GM19099 (cell line): ENCODE measurements around the gene DAAM2.

ENCODE experiments used
- POLR2A ChIP-seq: IDR thresholded peaks from 3 replicates; pipeline ENCODE4 v1.6.1; 2011; ENCODE audit warnings: low read depth; ENCODE audit not compliant: insufficient read length; ENCODE audit errors: extremely low read depth

DAAM2 gene

DNA sequence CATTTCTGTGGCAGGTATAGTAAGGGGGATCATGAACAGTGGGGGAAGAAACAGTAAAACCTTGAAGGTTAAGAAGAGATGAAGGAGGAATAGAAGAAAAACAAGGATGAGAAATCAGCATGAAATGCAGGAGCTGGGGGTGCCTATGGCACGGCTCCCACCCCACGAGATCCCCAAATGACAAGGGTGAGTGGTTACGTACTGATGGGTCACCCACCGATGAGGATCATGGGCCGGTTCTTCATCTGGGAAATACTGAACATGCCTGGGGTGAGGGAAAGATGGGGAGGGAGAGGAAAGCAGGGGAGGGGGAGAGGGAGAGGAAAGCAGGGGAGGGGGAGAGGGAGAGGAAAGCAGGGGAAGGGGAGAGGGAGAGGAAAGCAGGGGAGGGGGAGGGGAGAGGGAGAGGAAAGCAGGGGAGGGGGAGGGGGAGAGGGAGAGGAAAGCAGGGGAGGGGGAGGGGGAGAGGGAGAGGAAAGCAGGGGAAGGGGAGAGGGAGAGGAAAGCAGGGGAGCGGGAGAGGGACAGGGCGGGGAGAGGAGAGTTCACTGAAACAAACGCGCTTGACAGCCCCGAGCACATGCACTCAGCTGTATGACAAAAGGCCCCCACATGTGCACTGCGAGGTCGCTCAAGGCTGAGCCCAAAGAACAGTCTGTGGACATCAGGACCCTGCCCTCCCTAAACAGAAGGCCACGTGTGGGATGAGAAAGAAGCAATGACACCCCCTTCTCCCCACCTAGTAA lies 116.8 kb downstream of the DAAM2 start:
- TF ChIP-seq POLR2A: no peak

DNA sequence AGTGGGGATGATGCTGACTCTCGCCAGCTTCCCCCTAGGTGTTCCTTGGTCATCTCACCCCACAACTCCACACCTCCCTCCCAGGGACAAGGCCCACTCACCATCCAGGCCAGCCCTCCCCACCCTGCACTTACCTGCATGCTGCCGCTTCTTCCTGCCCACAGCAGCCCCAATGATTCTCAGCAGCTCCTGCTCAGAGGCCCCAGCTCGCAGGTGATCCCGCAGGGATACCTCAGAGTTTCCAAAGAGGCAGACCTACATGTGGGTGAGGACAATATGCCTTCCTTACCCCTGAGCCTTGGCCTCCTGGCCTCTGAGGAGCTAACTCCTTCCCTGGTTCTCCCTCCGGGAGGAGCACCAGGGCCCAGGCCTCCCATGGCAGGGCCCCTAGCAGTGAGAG lies 117.5 kb downstream of the DAAM2 start:
- TF ChIP-seq POLR2A: no peak

DNA sequence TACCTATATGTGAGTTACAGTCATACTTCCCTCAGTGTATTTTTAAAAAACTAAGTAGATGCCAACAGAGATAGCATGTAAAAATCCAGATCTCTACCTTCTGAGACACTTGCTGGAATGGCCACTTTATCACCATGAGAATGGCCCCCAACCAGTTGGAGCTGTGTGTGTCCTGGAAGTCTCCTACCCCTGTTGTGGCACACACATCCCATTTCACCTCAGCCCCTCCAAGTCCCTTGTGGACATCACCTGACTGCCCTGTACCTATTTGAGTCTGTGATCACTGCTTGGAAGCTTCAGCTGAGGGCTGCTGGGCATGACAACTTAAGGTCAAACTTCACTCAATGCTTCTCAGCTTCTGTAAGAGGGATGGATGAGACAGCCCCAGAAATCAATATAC lies 118.0 kb downstream of the DAAM2 start:
- TF ChIP-seq POLR2A: no peak

DNA sequence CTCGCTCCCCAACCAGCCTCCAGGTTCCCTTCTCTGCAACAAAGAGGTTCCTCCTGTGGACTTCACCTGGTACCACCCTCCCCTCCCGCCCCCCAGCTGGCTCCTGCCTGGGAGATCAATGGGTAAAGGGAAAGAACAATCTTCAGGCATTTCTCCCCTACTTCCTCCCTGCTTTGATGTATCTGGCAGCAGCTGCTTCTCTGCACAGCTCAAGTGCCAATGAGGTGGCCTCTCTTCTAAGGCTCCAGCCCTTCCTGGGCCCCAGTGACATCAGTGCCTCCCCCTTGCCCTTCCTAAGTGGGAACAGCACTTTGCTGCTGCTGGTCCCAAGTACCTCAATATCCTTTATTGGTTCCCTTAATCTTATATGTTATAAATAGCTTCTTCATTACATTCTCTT lies 118.6 kb downstream of the DAAM2 start:
- no peak for TF ChIP-seq POLR2A

DNA sequence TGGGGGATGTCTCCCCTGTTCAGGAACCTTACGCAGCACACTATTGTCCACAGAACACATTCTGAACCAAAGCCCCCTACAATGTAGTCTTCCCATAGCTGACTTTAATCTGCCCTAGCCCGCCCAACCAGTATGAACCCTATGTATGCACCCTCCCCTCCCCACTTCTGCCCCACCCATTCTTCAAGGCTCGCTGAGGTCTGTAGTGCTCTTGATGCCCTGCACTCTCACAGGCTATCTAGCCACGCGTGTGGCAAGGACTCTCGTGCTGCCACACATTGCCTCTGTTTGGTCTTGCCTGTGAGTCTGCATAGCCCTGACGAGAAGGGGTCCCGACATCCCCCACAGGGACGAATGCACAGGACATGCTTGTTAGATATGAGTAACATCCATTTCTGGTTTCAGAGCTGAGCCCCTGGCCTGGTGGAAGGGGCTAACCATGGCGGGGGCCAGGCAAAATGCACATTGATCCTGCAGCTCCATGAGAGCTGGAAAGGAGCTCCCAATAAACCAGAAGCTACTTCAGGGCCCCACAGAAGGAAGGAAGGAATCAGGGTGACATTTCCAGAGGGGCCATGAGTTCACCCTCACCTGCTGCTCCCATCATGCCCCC lies 119.4 kb downstream of the DAAM2 start:
- TF ChIP-seq POLR2A: no peak

DNA sequence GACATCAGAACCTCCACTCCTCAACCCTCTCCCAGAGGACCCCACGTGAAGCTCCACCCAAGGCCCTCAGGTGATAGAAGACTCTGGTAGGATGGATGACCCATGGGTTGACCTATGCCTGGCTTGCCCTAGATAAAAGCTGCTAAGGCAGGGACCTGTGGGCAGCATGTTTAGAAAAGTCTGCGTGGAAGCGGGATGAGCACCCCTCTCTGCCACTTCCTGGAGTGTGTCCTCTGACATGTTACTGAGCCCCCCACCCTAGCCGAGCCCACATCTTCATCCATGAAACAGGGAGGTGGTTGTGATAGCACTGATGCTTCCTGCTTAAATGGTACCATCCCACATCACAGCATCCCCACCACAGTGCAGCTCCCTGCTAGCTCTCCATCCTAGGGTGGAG lies 120.3 kb downstream of the DAAM2 start:
- no peak for TF ChIP-seq POLR2A

DNA sequence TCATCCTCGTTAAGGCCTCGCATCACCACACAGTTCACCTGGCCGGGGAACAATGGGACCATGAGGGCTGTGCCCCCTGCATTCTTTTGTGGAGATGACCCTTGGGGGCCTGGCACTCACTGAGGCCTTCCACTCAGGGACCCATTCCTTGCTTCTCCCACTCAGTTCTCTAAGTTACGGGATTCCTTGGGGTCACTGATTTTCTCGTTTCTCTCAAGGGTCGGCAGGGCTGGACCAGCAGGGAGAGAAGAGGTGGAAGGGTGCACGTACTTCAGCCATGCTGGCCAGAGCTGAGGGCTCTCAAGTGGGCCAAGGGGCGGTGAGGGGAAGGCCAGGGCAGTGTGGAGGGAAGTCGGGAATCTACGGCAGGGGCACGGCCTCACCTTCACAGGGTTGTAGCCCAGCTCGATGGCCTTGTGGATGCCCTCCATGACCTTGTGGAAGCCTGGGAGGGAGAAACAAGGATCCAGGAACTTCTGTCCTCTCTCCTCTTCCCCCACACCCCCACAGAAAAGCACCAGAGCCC lies 121.3 kb downstream of the DAAM2 start:
- TF ChIP-seq POLR2A: no peak

DNA sequence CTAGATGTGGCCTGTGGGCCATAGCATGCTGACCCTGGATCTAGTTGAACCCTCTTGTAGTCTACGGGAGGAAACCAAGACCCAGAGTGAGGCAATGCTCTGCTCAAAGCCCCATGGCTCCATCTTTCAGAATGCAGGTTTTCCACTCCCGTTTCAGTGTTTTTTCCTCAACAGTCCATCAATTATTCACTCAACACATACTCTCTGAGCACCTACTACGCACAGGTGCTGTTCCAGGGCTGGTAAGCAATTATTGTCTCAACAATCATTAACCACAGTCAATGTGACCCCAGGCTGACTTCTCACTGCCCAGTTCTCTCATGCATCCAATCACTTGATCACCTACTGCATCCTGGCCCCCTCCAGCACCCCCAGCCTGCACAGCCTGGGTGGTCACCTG lies 122.1 kb downstream of the DAAM2 start:
- no peak for TF ChIP-seq POLR2A

DNA sequence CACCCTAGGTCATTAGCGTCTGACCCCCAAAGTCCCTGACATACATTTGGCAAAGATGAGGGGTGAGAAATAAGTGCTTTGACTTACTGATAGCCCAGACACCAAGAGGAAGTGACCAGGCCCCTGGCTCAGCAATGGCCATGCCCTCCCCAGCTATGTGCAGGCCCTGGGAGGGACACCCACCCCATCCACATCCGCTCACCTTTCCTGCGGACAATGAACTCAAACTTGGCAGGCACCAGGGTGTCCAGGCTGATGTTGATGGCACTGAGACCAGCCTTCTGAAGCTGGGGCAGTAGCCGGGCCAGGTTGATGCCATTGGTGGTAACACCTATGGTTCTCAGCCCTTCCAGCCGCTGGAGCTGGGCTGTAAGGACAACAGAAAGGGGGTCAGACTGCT lies 123.7 kb downstream of the DAAM2 start:
- TF ChIP-seq POLR2A: no peak

DNA sequence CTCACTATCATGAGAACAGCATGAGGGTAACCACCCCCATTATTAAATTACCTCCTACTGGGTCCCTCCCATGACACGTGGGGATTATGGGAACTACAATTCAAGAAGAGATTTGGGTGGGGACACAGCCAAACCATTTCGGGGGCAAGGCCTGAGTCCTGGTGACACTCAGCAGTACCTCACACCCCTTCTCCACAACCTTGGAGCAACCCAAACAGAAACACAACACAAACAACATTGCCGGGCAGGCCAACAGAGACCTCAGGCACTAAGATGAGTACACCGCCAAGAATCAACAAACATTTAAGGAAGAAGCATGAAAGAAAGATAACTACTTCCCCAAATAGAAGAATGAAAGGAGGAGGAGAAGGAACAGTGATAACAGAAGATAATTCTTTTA lies 125.2 kb downstream of the DAAM2 start:
- TF ChIP-seq POLR2A: no peak

DNA sequence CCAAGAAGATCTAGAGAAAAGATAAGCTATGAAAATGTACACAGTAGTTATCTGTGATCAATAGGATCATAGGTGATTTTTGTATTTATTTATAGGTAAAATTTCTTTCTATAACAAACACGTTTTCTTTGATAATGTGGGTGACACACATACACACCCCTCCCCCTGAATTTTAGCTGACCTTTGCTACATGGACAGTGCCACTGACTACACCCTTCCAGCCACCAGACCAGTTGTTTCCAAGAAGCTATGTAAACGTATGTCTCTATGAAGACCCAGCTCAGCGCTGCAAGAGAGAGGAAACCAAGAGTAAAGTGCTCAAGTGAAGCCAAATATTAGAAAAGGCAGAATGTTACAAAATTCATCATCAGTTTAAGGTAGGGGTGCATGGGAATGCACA lies 125.8 kb downstream of the DAAM2 start:
- no peak for TF ChIP-seq POLR2A

DNA sequence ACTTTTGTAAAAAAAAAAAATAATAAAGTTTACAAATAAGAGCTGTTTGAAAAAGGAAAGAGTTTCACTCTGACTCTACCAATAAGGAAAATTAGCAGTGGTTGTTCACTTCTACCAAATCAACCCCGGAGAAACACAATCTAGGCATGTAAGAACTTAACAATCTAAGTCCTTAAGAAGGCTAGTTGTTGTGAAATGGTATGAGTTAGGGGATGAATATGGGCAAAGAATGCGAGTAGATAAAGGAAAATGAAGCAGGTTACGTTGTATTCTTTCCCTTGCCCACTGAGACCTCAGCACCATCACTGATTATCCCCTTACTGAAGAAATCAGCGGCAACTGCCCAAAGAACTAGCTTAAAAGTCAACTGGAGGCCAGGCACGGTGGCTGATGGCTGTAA lies 126.7 kb downstream of the DAAM2 start:
- no peak for TF ChIP-seq POLR2A

DNA sequence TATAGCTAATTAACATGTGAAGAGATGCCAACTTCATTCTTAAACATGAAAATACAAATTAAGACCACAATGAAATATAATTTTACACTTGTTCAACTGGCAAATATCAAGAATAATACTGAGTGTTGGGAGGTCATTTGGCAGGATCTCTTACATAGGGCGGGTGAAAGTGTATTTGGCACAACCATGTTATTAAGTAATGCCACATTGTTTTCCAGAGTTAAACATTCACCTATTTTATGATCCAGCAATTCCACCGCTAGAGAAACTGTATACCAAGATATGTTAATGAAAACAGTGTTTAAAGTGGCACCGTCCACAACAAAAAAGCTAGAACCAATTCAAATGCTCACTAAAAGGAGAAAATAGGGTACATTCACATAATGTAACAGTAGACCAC lies 128.0 kb downstream of the DAAM2 start:
- no peak for TF ChIP-seq POLR2A

DNA sequence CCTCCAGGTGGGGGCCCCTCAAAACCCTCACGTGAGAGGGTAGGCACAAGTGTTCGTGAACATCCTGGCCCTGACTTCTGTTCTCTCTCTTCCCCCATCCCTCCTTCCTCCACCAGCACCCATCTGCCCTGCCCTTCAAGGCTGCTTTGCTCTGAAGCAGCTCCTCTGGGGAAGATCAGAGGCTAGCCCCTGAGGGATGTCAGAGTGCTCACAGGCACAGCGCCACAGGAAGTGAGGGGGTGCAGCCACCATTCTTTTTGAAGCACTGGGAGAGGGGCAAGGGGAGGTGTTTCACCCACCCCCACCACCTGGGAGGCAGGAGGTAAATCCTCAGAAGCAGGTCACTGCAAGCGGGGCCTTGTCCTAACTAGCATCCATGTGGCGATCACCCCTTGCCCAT lies 130.6 kb downstream of the DAAM2 start:
- no peak for TF ChIP-seq POLR2A

DNA sequence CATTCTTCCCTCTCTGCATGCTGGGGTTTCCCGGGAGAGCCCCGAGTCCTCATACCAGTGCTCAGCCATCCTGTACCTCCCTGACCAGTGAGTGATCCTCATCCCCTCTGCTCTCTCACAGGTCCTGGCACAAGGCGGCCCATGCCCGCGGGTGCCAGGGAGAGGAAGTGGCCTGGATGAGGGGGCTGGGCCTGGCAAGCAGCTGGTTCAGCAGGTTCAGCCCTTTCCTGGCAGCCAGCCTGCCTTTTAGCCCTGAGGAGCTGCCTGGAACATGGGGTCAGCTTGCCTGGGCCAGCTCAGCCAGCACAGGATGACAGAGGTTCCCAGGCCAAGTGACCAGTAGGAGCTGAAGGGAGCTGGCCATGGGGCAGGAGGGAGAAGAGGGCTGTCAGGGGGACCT lies 131.2 kb downstream of the DAAM2 start:
- TF ChIP-seq POLR2A: no peak

DNA sequence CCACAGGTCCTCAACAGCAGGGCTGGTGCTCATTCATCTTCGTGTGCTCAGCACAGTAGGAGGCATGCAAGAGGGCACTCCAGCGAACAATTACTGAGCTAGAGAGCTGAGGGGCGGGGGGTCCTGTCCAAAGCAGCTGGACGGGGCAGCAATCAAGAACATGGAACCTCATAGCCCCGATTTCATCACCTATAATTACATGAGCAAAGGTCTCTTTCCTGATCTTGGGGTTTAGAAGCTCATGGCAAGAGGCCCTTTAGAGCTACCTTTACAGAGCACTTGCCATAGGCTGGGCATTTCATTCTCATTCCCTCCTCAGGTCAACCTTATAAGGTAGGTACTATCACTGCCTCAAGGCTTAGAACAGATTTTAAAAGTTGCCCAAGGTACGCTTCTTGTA lies 131.7 kb downstream of the DAAM2 start:
- TF ChIP-seq POLR2A: no peak
